ENCODE results near the gene ADI1. TPM values are rescaled to one million over a fixed set of nuclear protein-coding genes. Genes with fewer than 3 reads are reported as not detected.

Gene ADI1
- total RNA-seq, 4 donors from 2014 or later: 44.1 to 110 (median 78.1) TPM

- no peaks in the 10 kb centered on the region for H3K9me3 ChIP-seq
- intact Hi-C loops (cut with DNase I; ENCODE audit: low total_unique reads): no loop called here
- 93 to 97% methylated on average over 3 of the region's 3 CpGs for WGBS, 2 donors (ENCODE audit: low coverage in 1 of 2)
- H3K27me3 ChIP-seq: no peaks in the 10 kb centered on the region
- H3K27ac ChIP-seq: no peak overlapping the region
- peaks cover 0 to 39% (median 19%) of the 10 kb centered on the region in 4 donors for H3K36me3 ChIP-seq
- DNase-seq: no peak
- TF ChIP-seq POLR2AphosphoS5 (IDR thresholded peaks at IDR 0.05) (no peak), EP300 (IDR thresholded peaks at IDR 0.05; ENCODE audit: low read depth) (no peak), POLR2A (IDR thresholded peaks at IDR 0.05) (no peak), CTCF (IDR thresholded peaks at IDR 0.05) (no peak)
- in situ Hi-C loops (cut with MboI; ENCODE audit: low pct_ligation_motif_present in 1 of 4, low pct_unique_long_range_greater_than_20kb in 1 of 4, low sequenced_read_pairs in 3 of 4): no loop called here
- H3K4me3 ChIP-seq: no peak overlapping the region
- H3K4me1 ChIP-seq: peaks cover 0 to 8% (median 6%) of the 10 kb centered on the region in 4 donors
Observed at GRCh38 chr2:3513026-3513810, 6.1 kb downstream of the ADI1 start.

GRCh38 chr2:3512086-3512485, 7.2 kb downstream of the ADI1 start:
- DNase-seq: no peak
- intact Hi-C loops (cut with DNase I; ENCODE audit: low total_unique reads) (no loop called here), in situ Hi-C loops (cut with MboI; ENCODE audit: low pct_ligation_motif_present in 1 of 4, low pct_unique_long_range_greater_than_20kb in 1 of 4, low sequenced_read_pairs in 3 of 4) (no loop called here)
- Histone ChIP-seq H3K4me1 (peaks cover 0 to under 1% (median 0%) of the 10 kb centered on the region in 4 donors), H3K27ac (no peak overlapping the region), H3K9me3 (no peaks in the 10 kb centered on the region), H3K36me3 (peaks cover 0 to 39% (median 19%) of the 10 kb centered on the region in 4 donors), H3K27me3 (no peaks in the 10 kb centered on the region), H3K4me3 (no peak overlapping the region)
- TF ChIP-seq POLR2A (IDR thresholded peaks at IDR 0.05) (no peak), POLR2AphosphoS5 (IDR thresholded peaks at IDR 0.05) (no peak), CTCF (IDR thresholded peaks at IDR 0.05) (no peak), EP300 (IDR thresholded peaks at IDR 0.05; ENCODE audit: low read depth) (no peak)
- WGBS, 2 donors (ENCODE audit: low coverage in 1 of 2): 77 to 100% methylated on average over 1 to 2 of the region's 2 CpGs

GRCh38 chr2:3505771-3506170, 13.6 kb downstream of the ADI1 start:
- WGBS, 2 donors (ENCODE audit: low coverage in 1 of 2): 20 to 43% methylated on average over 1 to 4 of the region's 4 CpGs
- H3K9me3 ChIP-seq: no peaks in the 10 kb centered on the region
- peaks cover 0 to 19% (median 11%) of the 10 kb centered on the region in 4 donors for H3K4me1 ChIP-seq
- no peak for TF ChIP-seq EP300 (IDR thresholded peaks at IDR 0.05; ENCODE audit: low read depth)
- TF ChIP-seq CTCF (IDR thresholded peaks at IDR 0.05): no peak
- no peak for TF ChIP-seq POLR2AphosphoS5 (IDR thresholded peaks at IDR 0.05)
- TF ChIP-seq POLR2A (IDR thresholded peaks at IDR 0.05): no peak
- H3K36me3 ChIP-seq: peaks cover 0 to 13% (median 6%) of the 10 kb centered on the region in 4 donors
- DNase-seq: no peak
- H3K4me3 ChIP-seq: no peak overlapping the region
- peak overlapping the region; percentile 36 to 62 (median 61) for H3K27ac ChIP-seq
- intact Hi-C loops (cut with DNase I; ENCODE audit: low total_unique reads) (no loop called here), in situ Hi-C loops (cut with MboI; ENCODE audit: low pct_ligation_motif_present in 1 of 4, low pct_unique_long_range_greater_than_20kb in 1 of 4, low sequenced_read_pairs in 3 of 4) (no loop called here)
- H3K27me3 ChIP-seq: no peaks in the 10 kb centered on the region

GRCh38 chr2:3504741-3505140, 14.6 kb downstream of the ADI1 start:
- peaks cover 0 to 12% (median 6%) of the 10 kb centered on the region in 4 donors for H3K36me3 ChIP-seq
- H3K27me3 ChIP-seq: no peaks in the 10 kb centered on the region
- in situ Hi-C loops (cut with MboI; ENCODE audit: low pct_ligation_motif_present in 1 of 4, low pct_unique_long_range_greater_than_20kb in 1 of 4, low sequenced_read_pairs in 3 of 4): no loop called here
- TF ChIP-seq EP300 (IDR thresholded peaks at IDR 0.05; ENCODE audit: low read depth): no peak
- TF ChIP-seq POLR2AphosphoS5 (IDR thresholded peaks at IDR 0.05): no peak
- TF ChIP-seq CTCF (IDR thresholded peaks at IDR 0.05): no peak
- TF ChIP-seq POLR2A (IDR thresholded peaks at IDR 0.05): no peak
- no peaks in the 10 kb centered on the region for H3K9me3 ChIP-seq
- peaks cover 0 to 19% (median 11%) of the 10 kb centered on the region in 4 donors for H3K4me1 ChIP-seq
- H3K27ac ChIP-seq: peak overlapping the region in 1 of 4 donors; percentile 61
- no peak for DNase-seq
- 84 to 89% methylated on average over 5 of the region's 5 CpGs for WGBS, 2 donors (ENCODE audit: low coverage in 1 of 2)
- intact Hi-C loops (cut with DNase I; ENCODE audit: low total_unique reads): no loop called here
- no peak overlapping the region for H3K4me3 ChIP-seq

All from transverse colon (tissue), 4 donors.